MCF 10A (cell line): ENCODE data around the gene GOLGA8S. TPM values are rescaled to one million over a fixed set of nuclear protein-coding genes. Genes with fewer than 3 reads are reported as not detected.
"Not testable (repeated sequence)": the region's sequence is repeated elsewhere in the genome, so short reads cannot be mapped to it uniquely, and the experiment has no call there.

Experiments used
- BruUV-seq: library from RNA; stranded (reverse); fragments of 400-500 nt; replicated peaks from 2 replicates; lab custom pipeline; 2021; lab: Mats Ljungman, UMichigan
- CTCF ChIA-PET: fragments of 300-600 bp; sonication (Branson Sonifier 250); formaldehyde crosslinking; extraction: SDS; loops from one replicate; lab custom pipeline; 2021; ENCODE audit warnings: antibody characterized with exemption, inconsistent platforms; lab: Yijun Ruan, JAX
- POLR2A ChIA-PET: fragments of 300-600, 350-650 bp; sonication (Branson Sonifier 250); formaldehyde crosslinking; extraction: SDS; loops from one replicate; lab custom pipeline; 2020; ENCODE audit warnings: antibody characterized with exemption, inconsistent platforms; lab: Yijun Ruan, JAX
- DNase-seq: peaks from one replicate; pipeline ENCODE4 v3.0.0-alpha.2; 2018; ENCODE audit not compliant: unreplicated experiment
- H3K27ac Mint-ChIP-seq: one replicate; pipeline ENCODE4 v1.8.0; 2022; ENCODE audit warnings: mild to moderate bottlenecking, low read depth, mixed read lengths; ENCODE audit not compliant: unreplicated experiment
- H3K27me3 Mint-ChIP-seq: one replicate; pipeline ENCODE4 v1.8.0; 2022; ENCODE audit warnings: mixed read lengths; ENCODE audit not compliant: insufficient read depth, unreplicated experiment
- H3K36me3 Mint-ChIP-seq: one replicate; pipeline ENCODE4 v1.8.0; 2022; ENCODE audit warnings: mild to moderate bottlenecking, moderate library complexity, mixed read lengths; ENCODE audit not compliant: insufficient read depth, unreplicated experiment
- H3K4me1 Mint-ChIP-seq: one replicate; pipeline ENCODE4 v1.8.0; 2022; ENCODE audit warnings: mixed read lengths; ENCODE audit not compliant: insufficient read depth, unreplicated experiment
- H3K4me3 Mint-ChIP-seq: one replicate; pipeline ENCODE4 v1.8.0; 2022; ENCODE audit warnings: mild to moderate bottlenecking, moderate library complexity, mixed read lengths; ENCODE audit not compliant: unreplicated experiment
- H3K9me3 Mint-ChIP-seq: one replicate; pipeline ENCODE4 v1.8.0; 2022; ENCODE audit warnings: mixed read lengths; ENCODE audit not compliant: unreplicated experiment
- intact Hi-C: fragments of 100-400 bp; cut with micrococcal nuclease; formaldehyde crosslinking; loops from 2 replicates; pipeline ENCODE4 v1.14.1; 2022
- total RNA-seq: library from RNA; stranded (reverse); gene quantifications from 2 replicates; pipeline ENCODE4 v1.2.3, GENCODE V29; 2022
- TF ChIP-seq, protein P1 (sequence below): fragments of 200-600 bp; IDR thresholded peaks from one replicate; pipeline ENCODE4 v1.8.0; 2022; ENCODE audit warnings: antibody characterized with exemption, mild to moderate bottlenecking; ENCODE audit not compliant: unreplicated experiment

Gene GOLGA8S
- total RNA-seq, 1 experiment from 2014 or later, result 0.16 TPM

DNA sequence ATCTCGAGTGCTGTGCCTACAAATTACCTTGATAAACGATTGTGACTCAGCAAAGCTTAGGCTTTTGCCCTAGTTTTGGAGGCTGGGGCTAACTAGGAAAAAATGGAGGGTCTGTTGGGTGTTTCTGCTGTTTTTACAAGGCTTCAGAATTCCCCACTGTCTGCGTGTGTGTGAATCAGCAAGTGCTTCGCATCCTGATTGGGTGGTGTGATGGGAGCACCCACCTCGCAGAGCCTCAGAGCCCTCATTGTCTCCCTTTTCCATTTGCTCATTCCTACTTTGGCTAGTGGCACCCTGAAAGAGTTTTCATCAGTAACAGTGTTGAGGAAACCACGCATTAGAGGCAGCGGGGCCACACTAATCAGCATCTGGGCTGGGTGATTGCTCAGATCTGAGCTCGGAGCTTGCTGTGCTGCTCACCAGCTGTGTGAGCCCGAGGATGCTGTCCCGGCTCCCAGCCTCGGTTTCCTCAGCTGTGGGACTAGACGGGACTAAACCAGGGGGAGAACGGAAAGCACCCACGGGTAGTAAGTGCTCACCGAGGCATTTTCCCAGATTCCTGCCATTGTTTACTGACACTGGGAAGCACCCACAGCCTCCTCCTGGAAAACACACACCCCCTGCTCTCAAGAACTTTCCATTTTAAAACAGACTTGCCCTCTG, 40.6 kb downstream of the GOLGA8S start:
- no TSS peak for BruUV-seq
- no peak for DNase-seq
- H3K9me3 Mint-ChIP-seq, result no peaks in the 10 kb centered on the region
- intact Hi-C loops, result no loop called here
- ChIA-PET CTCF (no interaction called here), POLR2A (no interaction called here)
- no peaks in the 10 kb centered on the region for H3K4me1 Mint-ChIP-seq
- no peak overlapping the region for H3K4me3 Mint-ChIP-seq
- H3K36me3 Mint-ChIP-seq, result no peaks in the 10 kb centered on the region
- TF ChIP-seq, protein P1, sequence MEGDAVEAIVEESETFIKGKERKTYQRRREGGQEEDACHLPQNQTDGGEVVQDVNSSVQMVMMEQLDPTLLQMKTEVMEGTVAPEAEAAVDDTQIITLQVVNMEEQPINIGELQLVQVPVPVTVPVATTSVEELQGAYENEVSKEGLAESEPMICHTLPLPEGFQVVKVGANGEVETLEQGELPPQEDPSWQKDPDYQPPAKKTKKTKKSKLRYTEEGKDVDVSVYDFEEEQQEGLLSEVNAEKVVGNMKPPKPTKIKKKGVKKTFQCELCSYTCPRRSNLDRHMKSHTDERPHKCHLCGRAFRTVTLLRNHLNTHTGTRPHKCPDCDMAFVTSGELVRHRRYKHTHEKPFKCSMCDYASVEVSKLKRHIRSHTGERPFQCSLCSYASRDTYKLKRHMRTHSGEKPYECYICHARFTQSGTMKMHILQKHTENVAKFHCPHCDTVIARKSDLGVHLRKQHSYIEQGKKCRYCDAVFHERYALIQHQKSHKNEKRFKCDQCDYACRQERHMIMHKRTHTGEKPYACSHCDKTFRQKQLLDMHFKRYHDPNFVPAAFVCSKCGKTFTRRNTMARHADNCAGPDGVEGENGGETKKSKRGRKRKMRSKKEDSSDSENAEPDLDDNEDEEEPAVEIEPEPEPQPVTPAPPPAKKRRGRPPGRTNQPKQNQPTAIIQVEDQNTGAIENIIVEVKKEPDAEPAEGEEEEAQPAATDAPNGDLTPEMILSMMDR, result no peak
- H3K27ac Mint-ChIP-seq, result no peak overlapping the region
- H3K27me3 Mint-ChIP-seq, result peaks cover 2% of the 10 kb centered on the region

DNA sequence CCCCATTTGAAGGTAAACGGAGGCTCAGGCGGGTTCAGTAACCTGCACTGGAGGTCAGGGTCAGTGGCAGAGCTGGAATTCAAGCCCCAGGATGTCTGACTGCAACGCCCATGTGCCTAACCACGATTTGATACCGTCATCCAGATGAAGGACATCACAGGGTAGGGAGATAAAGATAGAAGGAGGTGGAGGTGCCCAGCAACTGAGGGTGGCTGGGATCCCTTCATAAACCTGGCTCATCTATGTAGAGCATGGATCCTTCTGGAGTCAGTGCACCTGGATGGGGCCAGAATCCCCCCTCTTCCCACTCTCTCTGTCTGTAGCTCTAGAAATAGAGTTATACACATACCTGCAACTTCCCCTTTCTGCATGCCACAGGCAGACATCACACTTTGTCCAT, 41.3 kb downstream of the GOLGA8S start:
- CTCF ChIA-PET, result no interaction called here

DNA sequence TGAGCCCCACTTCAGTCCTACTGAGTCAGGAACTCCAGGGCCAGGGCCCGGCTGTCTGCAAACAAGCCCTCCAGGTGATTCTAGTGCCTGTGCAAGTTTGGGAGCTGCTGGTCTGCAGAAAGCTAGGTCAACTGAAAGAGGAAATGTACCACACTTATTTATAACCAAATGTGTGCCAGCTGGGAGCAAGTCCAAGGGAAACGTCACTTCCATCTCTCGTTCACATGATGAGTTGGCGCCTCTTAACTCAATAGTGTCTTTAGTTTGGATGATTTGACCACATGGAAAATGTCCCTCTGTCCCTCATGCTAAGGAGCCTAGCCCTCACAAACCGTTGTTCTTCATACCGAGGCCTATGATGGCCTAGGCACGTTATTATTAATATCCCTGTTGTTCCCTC, 43.2 kb downstream of the GOLGA8S start:
- Mint-ChIP-seq H3K27ac (no peak overlapping the region), H3K9me3 (no peaks in the 10 kb centered on the region), H3K4me1 (no peaks in the 10 kb centered on the region), H3K4me3 (no peak overlapping the region), H3K27me3 (peaks cover 27% of the 10 kb centered on the region), H3K36me3 (no peaks in the 10 kb centered on the region)
- intact Hi-C loops, result no loop called here
- ChIA-PET CTCF (no interaction called here), POLR2A (no interaction called here)
- TF ChIP-seq, protein P1, result no peak
- no TSS peak for BruUV-seq
- DNase-seq, result no peak

More for the DNA sequence above, 41.3 kb downstream of the GOLGA8S start:
- Mint-ChIP-seq H3K27ac (no peak overlapping the region), H3K4me3 (no peak overlapping the region), H3K27me3 (peaks cover 8% of the 10 kb centered on the region), H3K4me1 (no peaks in the 10 kb centered on the region), H3K9me3 (no peaks in the 10 kb centered on the region), H3K36me3 (no peaks in the 10 kb centered on the region)
- no peak for DNase-seq
- BruUV-seq, result no TSS peak
- POLR2A ChIA-PET, result no interaction called here
- intact Hi-C loops, result no loop called here
- TF ChIP-seq, protein P1, result no peak

DNA sequence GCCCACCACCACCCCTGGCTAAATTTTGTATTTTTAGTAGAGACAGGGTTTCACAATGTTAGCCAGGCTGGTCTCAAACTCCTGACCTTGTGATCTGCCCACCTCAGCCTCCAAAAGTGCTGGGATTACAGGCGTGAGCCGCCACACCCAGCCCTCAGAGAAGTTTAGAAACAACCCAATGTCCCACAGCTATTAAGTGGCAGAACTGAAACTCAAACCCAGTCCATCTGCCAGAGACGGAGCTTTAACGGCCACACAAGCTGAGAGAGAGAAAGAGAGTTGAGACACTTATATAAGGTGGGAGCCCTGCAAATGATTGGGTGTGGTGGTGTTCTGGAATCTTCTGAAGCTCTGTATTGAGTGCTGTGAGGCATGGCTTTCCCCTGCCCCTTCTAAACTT, 43.8 kb downstream of the GOLGA8S start:
- not testable (repeated sequence) for H3K9me3 Mint-ChIP-seq, H3K27ac Mint-ChIP-seq

DNA sequence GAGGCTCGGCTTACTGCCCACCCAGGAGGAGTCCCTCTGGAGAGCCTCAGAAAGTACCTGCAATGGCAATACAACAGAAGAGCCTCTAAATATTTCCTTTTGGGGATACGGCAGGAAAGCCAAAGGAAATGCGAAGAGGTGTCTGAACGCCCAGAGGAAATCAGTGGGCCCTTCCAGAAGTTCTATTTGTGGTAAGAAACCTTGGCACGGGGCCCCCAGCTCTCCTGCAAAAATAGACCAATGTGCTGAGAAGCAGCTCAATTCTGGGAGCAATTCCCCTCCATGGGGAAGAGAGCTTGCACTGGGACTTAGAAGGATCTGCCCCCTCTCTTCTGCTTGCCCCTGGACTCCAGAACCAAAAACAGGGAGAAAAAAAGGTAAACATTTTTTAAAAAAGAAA, 44.7 kb downstream of the GOLGA8S start:
- H3K4me1 Mint-ChIP-seq, DNase-seq, H3K9me3 Mint-ChIP-seq, H3K4me3 Mint-ChIP-seq, intact Hi-C loops, H3K36me3 Mint-ChIP-seq, BruUV-seq, H3K27ac Mint-ChIP-seq, CTCF ChIA-PET: not testable (repeated sequence)
- peaks cover 42% of the 10 kb centered on the region for H3K27me3 Mint-ChIP-seq
- POLR2A ChIA-PET, result interaction anchor here (0.7 kb wide), 1 partner anchor 10 kb away, joined by 3 read pairs; no protein-coding TSS in a partner anchor

More for the DNA sequence above, 43.8 kb downstream of the GOLGA8S start:
- intact Hi-C loops, H3K36me3 Mint-ChIP-seq, H3K4me3 Mint-ChIP-seq, BruUV-seq, DNase-seq, CTCF ChIA-PET, POLR2A ChIA-PET, H3K4me1 Mint-ChIP-seq: not testable (repeated sequence)
- peaks cover 33% of the 10 kb centered on the region for H3K27me3 Mint-ChIP-seq
